Hippocampal formation (tissue), 2 donors: ENCODE data around the gene RNF40.
"Not testable (repeated sequence)": the region's sequence is repeated elsewhere in the genome, so short reads cannot be mapped to it uniquely, and the experiment has no call there.

Source experiments
- DNase-seq, 2 donors: peaks; one replicate each; lab custom pipeline; 2025; lab: John Stamatoyannopoulos, UW

The RNF40 gene

GRCh38 chr16:30820952-30821421 lies 58.9 kb downstream of the RNF40 start:
- no peak for DNase-seq

GRCh38 chr16:30821441-30821840 lies 59.3 kb downstream of the RNF40 start:
- DNase-seq: not testable (repeated sequence)

GRCh38 chr16:30821891-30822290 lies 59.8 kb downstream of the RNF40 start:
- no peak for DNase-seq
